DOHH2 (cell line): ENCODE results near the gene DEF6.

Source experiments
- H3F3A ChIP-seq: fragments of 200-600 bp; sonication (generic), shearing (Covaris generic); 2 replicates; pipeline ENCODE4 v1.6.0; 2016; ENCODE audit warnings: antibody characterized with exemption, mild to moderate bottlenecking; ENCODE audit not compliant: control insufficient read depth, insufficient read depth
- H3K27ac ChIP-seq: fragments of 200-600 bp; sonication (generic); 2 replicates; pipeline ENCODE4 v1.5.1; 2014; ENCODE audit warnings: low read depth, mild to moderate bottlenecking, low read length, moderate library complexity
- H3K27me3 ChIP-seq: fragments of 200-600 bp; sonication (generic); 2 replicates; pipeline ENCODE4 v1.6.1; 2014; ENCODE audit warnings: mild to moderate bottlenecking, low read length, mixed read lengths; ENCODE audit not compliant: control insufficient read depth
- H3K36me3 ChIP-seq: fragments of 200-600 bp; sonication (generic); 2 replicates; pipeline ENCODE4 v1.6.1; 2014; ENCODE audit warnings: mild to moderate bottlenecking, low read length, moderate library complexity, mixed read lengths; ENCODE audit not compliant: control insufficient read depth
- H3K4me1 ChIP-seq: fragments of 200-600 bp; sonication (generic); 2 replicates; pipeline ENCODE4 v1.6.1; 2014; ENCODE audit warnings: mild to moderate bottlenecking, low read length, mixed read lengths; ENCODE audit not compliant: control insufficient read depth
- H3K4me2 ChIP-seq: fragments of 200-600 bp; sonication (generic); 2 replicates; pipeline ENCODE4 v1.6.0; 2014; ENCODE audit warnings: mild to moderate bottlenecking, low read length, moderate library complexity
- H3K4me3 ChIP-seq: fragments of 200-600 bp; sonication (generic); 2 replicates; pipeline ENCODE4 v1.5.1; 2014; ENCODE audit warnings: mild to moderate bottlenecking, low read length, mixed read lengths
- H3K79me2 ChIP-seq: fragments of 200-600 bp; sonication (generic); 2 replicates; pipeline ENCODE4 v1.6.1; 2014; ENCODE audit warnings: mild to moderate bottlenecking, low read length, mixed read lengths; ENCODE audit not compliant: control insufficient read depth
- H3K9me2 ChIP-seq: fragments of 200-600 bp; sonication (generic); replicated peaks from 2 replicates; pipeline ENCODE4 v1.6.1; 2014; ENCODE audit warnings: mild to moderate bottlenecking, low read length, mixed read lengths; ENCODE audit not compliant: control insufficient read depth
- H3K9me3 ChIP-seq: fragments of 200-600 bp; sonication (generic); 2 replicates; pipeline ENCODE4 v1.6.1; 2014; ENCODE audit warnings: antibody characterized with exemption, low read length, mixed read lengths; ENCODE audit not compliant: control insufficient read depth, insufficient read depth
- H4K20me1 ChIP-seq: fragments of 200-600 bp; sonication (generic); 2 replicates; pipeline ENCODE4 v1.6.0; 2014; ENCODE audit warnings: low read depth, mild to moderate bottlenecking, antibody characterized with exemption, low read length, moderate library complexity; ENCODE audit not compliant: control insufficient read depth, insufficient read depth
- CTCF ChIP-seq: fragments of 200-600 bp; sonication (generic); IDR thresholded peaks from one replicate; pipeline ENCODE4 v1.5.1; 2014; ENCODE audit warnings: antibody characterized with exemption, mild to moderate bottlenecking, low read depth, low read length; ENCODE audit not compliant: poor library complexity, severe bottlenecking
- EZH2phosphoT487 ChIP-seq: fragments of 200-600 bp; sonication (generic); IDR thresholded peaks from 2 replicates; pipeline ENCODE4 v1.6.1; 2017; ENCODE audit warnings: borderline replicate concordance, mild to moderate bottlenecking, antibody characterized with exemption, low read length, moderate library complexity, mixed read lengths

DEF6 gene

DNA sequence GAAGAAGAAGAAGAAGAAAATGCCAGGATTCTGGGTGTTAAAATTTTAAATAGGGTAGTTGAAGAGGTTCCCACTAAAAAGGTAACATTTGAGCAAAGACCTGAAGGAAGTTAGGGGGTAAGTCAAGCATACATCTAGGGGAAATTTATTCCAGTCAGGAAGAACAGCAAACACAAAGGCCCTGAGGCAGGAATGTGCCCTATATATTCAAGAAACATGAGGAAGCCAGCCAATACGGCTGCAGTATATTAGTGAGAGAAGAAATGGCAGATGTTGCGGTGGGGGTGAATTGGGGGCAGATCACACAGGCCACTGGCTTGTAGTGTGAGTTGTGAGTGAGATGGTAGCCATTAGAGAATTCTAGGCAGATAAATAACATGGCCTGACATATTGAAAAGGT is 32.1 kb upstream of the DEF6 start:
- Histone ChIP-seq H3K36me3 (0 out of 2 replicates have a peak, but pooled peaks cover 4% of the 10 kb centered on the region), H3K27ac (no peak overlapping the region), H3K9me3 (no peaks in the 10 kb centered on the region), H3F3A (peaks cover 5% of the 10 kb centered on the region; the same call in 1 of the 2 replicates), H3K4me1 (peaks cover 17% of the 10 kb centered on the region), H4K20me1 (no peaks in the 10 kb centered on the region), H3K27me3 (no peaks in the 10 kb centered on the region), H3K9me2 (no peaks in the 10 kb centered on the region), H3K4me3 (no peak overlapping the region), H3K4me2 (no peak overlapping the region), H3K79me2 (peaks cover 38% of the 10 kb centered on the region)
- TF ChIP-seq CTCF: no peak
- no peak for TF ChIP-seq EZH2phosphoT487

DNA sequence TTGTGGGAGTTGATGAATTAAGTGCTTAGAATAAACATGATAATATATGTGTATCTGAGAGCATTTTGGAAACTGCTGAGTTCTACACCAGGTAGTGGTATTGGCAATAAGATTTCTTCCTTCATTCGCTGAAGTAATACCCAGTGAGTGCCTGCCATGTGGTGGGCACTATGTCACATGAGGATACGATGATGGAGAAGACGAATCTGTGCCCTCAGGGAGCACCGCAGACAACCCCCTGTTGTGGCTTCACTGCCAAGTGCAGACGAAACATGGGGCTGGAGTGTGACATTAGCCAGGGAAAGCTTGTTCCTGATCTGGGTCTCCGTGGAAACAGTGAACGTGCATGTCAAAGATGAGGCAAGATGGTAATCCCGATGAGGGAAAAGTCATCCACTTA is 30.2 kb upstream of the DEF6 start:
- Histone ChIP-seq H4K20me1 (no peaks in the 10 kb centered on the region), H3K4me2 (no peak overlapping the region)

GRCh38 chr6:35267897-35268296 is 29.7 kb upstream of the DEF6 start:
- H3K79me2 ChIP-seq: peaks cover 20% of the 10 kb centered on the region

More for the DNA sequence above, 30.2 kb upstream of the DEF6 start:
- peaks cover 22% of the 10 kb centered on the region for H3K79me2 ChIP-seq
- H3K4me1 ChIP-seq: peaks cover 12% of the 10 kb centered on the region
- H3K4me3 ChIP-seq: no peak overlapping the region
- 0 out of 2 replicates have a peak, but pooled peaks cover 4% of the 10 kb centered on the region for H3K36me3 ChIP-seq
- H3K27ac ChIP-seq: no peak overlapping the region
- no peaks in the 10 kb centered on the region for H3K9me3 ChIP-seq
- no peaks in the 10 kb centered on the region for H3K27me3 ChIP-seq
- TF ChIP-seq EZH2phosphoT487 (no peak), CTCF (no peak)
- no peaks in the 10 kb centered on the region for H3K9me2 ChIP-seq
- H3F3A ChIP-seq: no peaks in the 10 kb centered on the region

More at GRCh38 chr6:35267897-35268296, 29.7 kb upstream of the DEF6 start:
- H3K36me3 ChIP-seq: 0 out of 2 replicates have a peak, but pooled peaks cover 4% of the 10 kb centered on the region
- TF ChIP-seq EZH2phosphoT487: no peak
- no peak for TF ChIP-seq CTCF
- no peaks in the 10 kb centered on the region for H3K9me3 ChIP-seq
- H3F3A ChIP-seq: no peaks in the 10 kb centered on the region
- H3K4me3 ChIP-seq: no peak overlapping the region
- no peaks in the 10 kb centered on the region for H4K20me1 ChIP-seq
- H3K27me3 ChIP-seq: no peaks in the 10 kb centered on the region
- H3K4me1 ChIP-seq: peaks cover 12% of the 10 kb centered on the region
- no peak overlapping the region for H3K27ac ChIP-seq
- no peak overlapping the region for H3K4me2 ChIP-seq
- no peaks in the 10 kb centered on the region for H3K9me2 ChIP-seq
